GM23338 (cell line): Measurements from ENCODE around the gene ALDH1A1. TPM values are rescaled to one million over a fixed set of nuclear protein-coding genes. Genes with fewer than 3 reads are reported as not detected.

ENCODE experiments used
- ATAC-seq: fragments of 200-7000 bp; cut with Tn5 transposase; 3 replicates; pipeline ENCODE4 v1.9.1; 2020
- DNase-seq: peaks from one replicate; pipeline ENCODE4 v3.0.0-alpha.2; 2015; ENCODE audit warnings: low spot score
- H2AFZ ChIP-seq: fragments of 200-600 bp; sonication (generic); 2 replicates; pipeline ENCODE4 v1.8.0; 2016; ENCODE audit warnings: antibody characterized with exemption, mild to moderate bottlenecking, moderate library complexity
- H3F3A ChIP-seq: fragments of 200-600 bp; sonication (generic); replicated peaks from 2 replicates; pipeline ENCODE4 v1.8.0; 2017; ENCODE audit warnings: antibody characterized with exemption, mixed run types, low read depth
- H3K27ac ChIP-seq: fragments of 200-600 bp; sonication (generic); 2 replicates; pipeline ENCODE4 v1.6.1; 2016; ENCODE audit warnings: low read depth
- H3K27me3 ChIP-seq: fragments of 200-600 bp; sonication (generic); 2 replicates; pipeline ENCODE4 v1.8.0; 2016; ENCODE audit warnings: mild to moderate bottlenecking, mixed run types, moderate library complexity; ENCODE audit not compliant: insufficient read depth
- H3K36me3 ChIP-seq: fragments of 200-600 bp; sonication (generic); 2 replicates; pipeline ENCODE4 v1.8.0; 2016; ENCODE audit warnings: mild to moderate bottlenecking; ENCODE audit not compliant: insufficient read depth
- H3K4me1 ChIP-seq: fragments of 200-600 bp; sonication (generic); 2 replicates; pipeline ENCODE4 v1.8.0; 2016; ENCODE audit warnings: mild to moderate bottlenecking, moderate library complexity; ENCODE audit not compliant: insufficient read depth
- H3K4me2 ChIP-seq: fragments of 200-600 bp; sonication (generic); 2 replicates; pipeline ENCODE4 v1.7.1; 2017; ENCODE audit warnings: mixed run types
- H3K4me3 ChIP-seq: fragments of 200-600 bp; sonication (generic); 2 replicates; pipeline ENCODE4 v1.6.1; 2016; ENCODE audit warnings: mixed run types
- H3K79me2 ChIP-seq: fragments of 200-600 bp; sonication (generic); replicated peaks from 2 replicates; pipeline ENCODE4 v1.8.0; 2017; ENCODE audit warnings: mild to moderate bottlenecking; ENCODE audit not compliant: insufficient read depth
- H3K9me2 ChIP-seq: fragments of 200-600 bp; sonication (generic); 2 replicates; pipeline ENCODE4 v1.8.0; 2017; ENCODE audit not compliant: insufficient read depth
- H4K20me1 ChIP-seq: fragments of 200-600 bp; sonication (generic); replicated peaks from 2 replicates; pipeline ENCODE4 v1.8.0; 2017; ENCODE audit warnings: mild to moderate bottlenecking; ENCODE audit not compliant: insufficient read depth
- H3K27ac Mint-ChIP-seq: 2 replicates; pipeline ENCODE4 v1.8.0; 2020; ENCODE audit warnings: inconsistent platforms, mild to moderate bottlenecking, moderate library complexity, mixed read lengths
- H3K27me3 Mint-ChIP-seq: 3 replicates; pipeline ENCODE4 v1.8.0; 2022; ENCODE audit warnings: low read depth, mild to moderate bottlenecking, moderate library complexity, mixed read lengths, inconsistent platforms; ENCODE audit not compliant: insufficient read depth, poor library complexity
- H3K36me3 Mint-ChIP-seq: 3 replicates; pipeline ENCODE4 v1.8.0; 2021; ENCODE audit warnings: low read depth, mild to moderate bottlenecking, inconsistent platforms, moderate library complexity, mixed read lengths
- H3K4me1 Mint-ChIP-seq: 3 replicates; pipeline ENCODE4 v1.8.0; 2020; ENCODE audit warnings: mild to moderate bottlenecking, inconsistent platforms, mixed read lengths
- H3K4me3 Mint-ChIP-seq: 3 replicates; pipeline ENCODE4 v1.8.0; 2021; ENCODE audit warnings: moderate library complexity, mild to moderate bottlenecking, inconsistent platforms, mixed read lengths
- H3K9me3 Mint-ChIP-seq: 3 replicates; pipeline ENCODE4 v1.8.0; 2020; ENCODE audit warnings: moderate library complexity, mild to moderate bottlenecking, inconsistent platforms, mixed read lengths
- CTCF ChIP-seq, 2 experiments: fragments of 200-600 bp in 1 of 2; sonication (generic) in 1 of 2; conservative IDR thresholded peaks; 2 replicates each; pipeline versions ENCODE4 v1.5.1 to v1.6.1; 2016 to 2017; ENCODE audit warnings: antibody characterized with exemption in 2 of 2, low read depth in 2 of 2, mild to moderate bottlenecking in 2 of 2, moderate library complexity in 1 of 2
- NANOG ChIP-seq: IDR thresholded peaks from 2 replicates; pipeline ENCODE4 v1.6.1; 2016; ENCODE audit warnings: antibody characterized with exemption, borderline replicate concordance
- POLR2AphosphoS5 ChIP-seq: IDR thresholded peaks from 2 replicates; pipeline ENCODE4 v1.6.1; 2016; ENCODE audit warnings: antibody characterized with exemption, low read depth
- REST ChIP-seq: IDR thresholded peaks from one replicate; pipeline ENCODE4 v1.6.1; 2018; ENCODE audit warnings: antibody characterized with exemption; ENCODE audit not compliant: unreplicated experiment
- ZNF462 ChIP-seq: fragments of 250-450 bp; sonication (Bioruptor Pico); IDR thresholded peaks from 2 replicates; pipeline ENCODE4 v1.5.0; 2020; ENCODE audit warnings: mild to moderate bottlenecking, moderate library complexity
- polyA plus RNA-seq: library from polyadenylated mRNA; unstranded; fragments of >200 nt; fragmentation: Nextera tagmentation; extraction: Ambion mirVana; gene quantifications from 2 replicates; pipeline ENCODE4 v1.2.1, GENCODE V29; 2016
- total RNA-seq: library from RNA; depleted of rRNA; stranded (reverse); fragments of >200 nt; shearing (Covaris generic); gene quantifications from 2 replicates; pipeline ENCODE4 v1.2.3, GENCODE V29; 2014

ALDH1A1 gene
- total and polyA plus RNA-seq, 2 experiments from 2014 or later, result 2.1 to 3.4 TPM

- Histone ChIP-seq H3K4me1 (no peaks in the 10 kb centered on the region), H3F3A (no peaks in the 10 kb centered on the region), H3K4me2 (no peak overlapping the region), H4K20me1 (no peaks in the 10 kb centered on the region), H3K36me3 (no peaks in the 10 kb centered on the region), H3K4me3 (no peak overlapping the region), H3K27ac (no peak overlapping the region), H3K79me2 (no peaks in the 10 kb centered on the region), H3K27me3 (no peaks in the 10 kb centered on the region), H2AFZ (no peak overlapping the region), H3K9me2 (no peaks in the 10 kb centered on the region)
- DNase-seq (no peak), ATAC-seq (no peak)
- Mint-ChIP-seq H3K9me3 (no peaks in the 10 kb centered on the region), H3K27me3 (peaks cover 3% of the 10 kb centered on the region), H3K4me1 (no peaks in the 10 kb centered on the region), H3K4me3 (no peak overlapping the region), H3K27ac (no peak overlapping the region), H3K36me3 (no peaks in the 10 kb centered on the region)
- TF ChIP-seq POLR2AphosphoS5, result no peak
- no peak for TF ChIP-seq REST
- no peak for TF ChIP-seq CTCF (conservative IDR thresholded peaks at IDR 0.05; ENCODE audit: low read depth in 2 of 2)
- TF ChIP-seq ZNF462 (CRISPR knock-in tag), result no peak
- TF ChIP-seq NANOG, result no peak
Measured at GRCh38 chr9:72904267-72905093, 48.4 kb downstream of the ALDH1A1 start.
